Trophoblast cell (in vitro differentiated cells and primary cell): ENCODE data around the gene GRB14.

Experiments
- DNase-seq, 2 donors: peaks; one replicate each; pipeline ENCODE4 v3.0.0-alpha.2; 2016
- H2AFZ ChIP-seq: 2 replicates; pipeline ENCODE4 v1.6.1; 2013; ENCODE audit warnings: low read length, moderate library complexity, mild to moderate bottlenecking; ENCODE audit not compliant: insufficient read depth, poor library complexity
- H2AK5ac ChIP-seq: 2 replicates; pipeline ENCODE4 v1.6.1; 2013; ENCODE audit warnings: mild to moderate bottlenecking, low read length
- H2BK120ac ChIP-seq: 2 replicates; pipeline ENCODE4 v1.6.1; 2013; ENCODE audit warnings: low read length, mild to moderate bottlenecking, moderate library complexity; ENCODE audit not compliant: insufficient read depth, poor library complexity
- H2BK12ac ChIP-seq: 2 replicates; pipeline ENCODE4 v1.6.1; 2013; ENCODE audit warnings: mild to moderate bottlenecking, low read length, moderate library complexity
- H2BK5ac ChIP-seq: 2 replicates; pipeline ENCODE4 v1.6.1; 2013; ENCODE audit warnings: low read length, low read depth, moderate library complexity, mild to moderate bottlenecking; ENCODE audit not compliant: poor library complexity
- H3K14ac ChIP-seq: 2 replicates; pipeline ENCODE4 v1.6.1; 2013; ENCODE audit warnings: mild to moderate bottlenecking, low read length
- H3K18ac ChIP-seq: 2 replicates; pipeline ENCODE4 v1.6.1; 2013; ENCODE audit warnings: mild to moderate bottlenecking, low read length
- H3K23ac ChIP-seq: 2 replicates; pipeline ENCODE4 v1.6.1; 2013; ENCODE audit warnings: low read length
- H3K27ac ChIP-seq: 2 replicates; pipeline ENCODE4 v1.5.1; 2013; ENCODE audit warnings: low read depth, mild to moderate bottlenecking, inconsistent platforms, low read length, moderate library complexity
- H3K27me3 ChIP-seq: 2 replicates; pipeline ENCODE4 v1.6.1; 2013; ENCODE audit warnings: inconsistent platforms, mild to moderate bottlenecking, low read length, moderate library complexity; ENCODE audit not compliant: insufficient read depth
- H3K36me3 ChIP-seq, 2 experiments: 1 replicate in 1 of 2; 2 replicates in 1 of 2; pipeline ENCODE4 v1.6.1; 2013; ENCODE audit warnings: low read length in 2 of 2, mild to moderate bottlenecking in 2 of 2, moderate library complexity in 1 of 2; ENCODE audit not compliant: insufficient read depth in 2 of 2, control insufficient read depth in 1 of 2
- H3K4ac ChIP-seq: 2 replicates; pipeline ENCODE4 v1.6.1; 2013; ENCODE audit warnings: low read depth, mild to moderate bottlenecking, low read length, moderate library complexity
- H3K4me1 ChIP-seq, 2 experiments: 1 replicate in 1 of 2; 2 replicates in 1 of 2; pipeline ENCODE4 v1.6.1; 2013; ENCODE audit warnings: low read length in 2 of 2, mild to moderate bottlenecking in 2 of 2, moderate library complexity in 1 of 2; ENCODE audit not compliant: insufficient read depth in 2 of 2, control insufficient read depth in 1 of 2
- H3K4me2 ChIP-seq: 2 replicates; pipeline ENCODE4 v1.6.1; 2013; ENCODE audit warnings: inconsistent platforms, mild to moderate bottlenecking, low read length, moderate library complexity
- H3K4me3 ChIP-seq: 2 replicates; pipeline ENCODE4 v1.5.1; 2013; ENCODE audit warnings: mild to moderate bottlenecking, low read depth, low read length, inconsistent platforms
- H3K79me1 ChIP-seq: one replicate; pipeline ENCODE4 v1.6.1; 2013; ENCODE audit warnings: low read length
- H3K79me2 ChIP-seq: 2 replicates; pipeline ENCODE4 v1.6.1; 2013; ENCODE audit warnings: low read length, mild to moderate bottlenecking; ENCODE audit not compliant: control insufficient read depth, insufficient read depth, poor library complexity
- H3K9ac ChIP-seq: 2 replicates; pipeline ENCODE4 v1.6.1; 2013; ENCODE audit warnings: mild to moderate bottlenecking, low read length
- H3K9me3 ChIP-seq: 2 replicates; pipeline ENCODE4 v1.6.1; 2013; ENCODE audit warnings: low read depth, mild to moderate bottlenecking, control low read depth, inconsistent platforms, low read length; ENCODE audit not compliant: insufficient read depth
- H4K12ac ChIP-seq: 2 replicates; pipeline ENCODE4 v1.6.1; 2013; ENCODE audit warnings: low read depth, mild to moderate bottlenecking, low read length, moderate library complexity
- H4K8ac ChIP-seq: 2 replicates; pipeline ENCODE4 v1.6.1; 2013; ENCODE audit warnings: low read depth, mild to moderate bottlenecking, low read length, moderate library complexity
- H4K91ac ChIP-seq: one replicate; pipeline ENCODE4 v1.6.1; 2013; ENCODE audit warnings: low read depth, mild to moderate bottlenecking, low read length, moderate library complexity
- WGBS: extraction: QIAGEN DNeasy Blood & Tissue Kit; methylation state at CpG from one replicate; pipeline ENCODE4 v1.1.7; 2013; ENCODE audit warnings: missing lambda C conversion rate; ENCODE audit not compliant: insufficient read length, insufficient coverage; ENCODE audit errors: extremely low coverage; 5-methylcytosine and 5-hydroxymethylcytosine counted together

Gene GRB14

GRCh38 chr2:164545484-164545883, 75.8 kb downstream of the GRB14 start:
- Histone ChIP-seq H3K23ac (no peak overlapping the region), H3K4me2 (no peak overlapping the region), H3K27ac (no peak overlapping the region), H4K8ac (no peak overlapping the region), H3K27me3 (no peaks in the 10 kb centered on the region), H4K12ac (no peak overlapping the region), H2BK5ac (no peak overlapping the region), H3K14ac (no peak overlapping the region), H2AK5ac (no peak overlapping the region), H2BK120ac (no peak overlapping the region), H3K79me1 (no peaks in the 10 kb centered on the region), H3K4me1 (no peaks in the 10 kb centered on the region), H2AFZ (no peak overlapping the region), H3K18ac (no peak overlapping the region), H3K9ac (no peak overlapping the region), H3K4ac (no peak overlapping the region), H3K36me3 (no peaks in the 10 kb centered on the region), H3K4me3 (no peak overlapping the region), H2BK12ac (no peak overlapping the region), H3K79me2 (no peaks in the 10 kb centered on the region), H3K9me3 (peaks cover 1% of the 10 kb centered on the region), H4K91ac (no peak overlapping the region)
- WGBS = no CpG with 5 or more reads among the region's 5 CpGs
- no peak for DNase-seq

DNA sequence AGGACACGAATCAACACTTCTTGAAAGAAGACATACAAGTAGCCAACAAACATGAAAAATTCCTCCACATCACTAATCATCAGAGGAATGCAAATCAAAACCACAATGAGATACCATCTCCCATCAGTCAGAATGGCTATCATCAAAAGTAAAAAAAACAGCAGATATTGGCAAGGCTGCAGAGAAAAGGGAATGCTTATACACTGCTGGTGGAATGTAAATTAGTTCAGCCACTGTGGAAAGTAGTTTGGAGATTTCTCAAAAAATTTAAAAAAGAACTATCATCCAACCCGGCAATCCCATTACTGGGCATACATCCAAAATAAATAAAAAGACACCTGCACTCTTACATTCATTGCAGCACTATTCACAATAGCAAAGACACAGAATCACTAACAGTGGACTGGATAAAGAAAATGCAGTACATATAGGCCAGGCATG, 78.7 kb downstream of the GRB14 start:
- H2AFZ ChIP-seq = no peak overlapping the region
- no peak overlapping the region for H3K4ac ChIP-seq
- no peak overlapping the region for H3K27ac ChIP-seq

GRCh38 chr2:164538240-164538866, 82.9 kb downstream of the GRB14 start:
- H3K18ac ChIP-seq = no peak overlapping the region
- H2BK5ac ChIP-seq = no peak overlapping the region
- no peak overlapping the region for H2BK120ac ChIP-seq
- DNase-seq = peak; percentile 48 to 68
- no peaks in the 10 kb centered on the region for H3K36me3 ChIP-seq
- H4K8ac ChIP-seq = no peak overlapping the region
- H2BK12ac ChIP-seq = no peak overlapping the region
- no peaks in the 10 kb centered on the region for H3K4me1 ChIP-seq
- H3K4me2 ChIP-seq = no peak overlapping the region
- no peaks in the 10 kb centered on the region for H3K79me1 ChIP-seq
- no peaks in the 10 kb centered on the region for H3K27me3 ChIP-seq
- no peak overlapping the region for H2AFZ ChIP-seq
- no peak overlapping the region for H3K27ac ChIP-seq
- no peak overlapping the region for H3K9ac ChIP-seq
- no peak overlapping the region for H3K23ac ChIP-seq
- no peak overlapping the region for H2AK5ac ChIP-seq
- no peaks in the 10 kb centered on the region for H3K79me2 ChIP-seq
- H3K9me3 ChIP-seq = no peaks in the 10 kb centered on the region
- H3K4me3 ChIP-seq = no peak overlapping the region
- no peak overlapping the region for H3K14ac ChIP-seq
- no peak overlapping the region for H4K12ac ChIP-seq
- H3K4ac ChIP-seq = no peak overlapping the region
- no peak overlapping the region for H4K91ac ChIP-seq
- no CpG with 5 or more reads among the region's 3 CpGs for WGBS

More for the DNA sequence above, 78.7 kb downstream of the GRB14 start:
- no peak overlapping the region for H3K4me2 ChIP-seq
- H4K91ac ChIP-seq = no peak overlapping the region
- H3K14ac ChIP-seq = no peak overlapping the region
- H3K79me2 ChIP-seq = no peaks in the 10 kb centered on the region
- no peak overlapping the region for H4K8ac ChIP-seq
- H2BK12ac ChIP-seq = no peak overlapping the region
- H3K9me3 ChIP-seq = peaks cover 1% of the 10 kb centered on the region
- H4K12ac ChIP-seq = no peak overlapping the region
- no peaks in the 10 kb centered on the region for H3K27me3 ChIP-seq
- no peaks in the 10 kb centered on the region for H3K4me1 ChIP-seq
- no peak overlapping the region for H3K18ac ChIP-seq
- no peak overlapping the region for H3K4me3 ChIP-seq
- no peak overlapping the region for H2AK5ac ChIP-seq
- H3K36me3 ChIP-seq = no peaks in the 10 kb centered on the region
- H3K79me1 ChIP-seq = no peaks in the 10 kb centered on the region
- no peak for DNase-seq
- no peak overlapping the region for H3K9ac ChIP-seq
- H3K23ac ChIP-seq = no peak overlapping the region
- WGBS = no CpG with 5 or more reads among the region's 2 CpGs
- no peak overlapping the region for H2BK120ac ChIP-seq
- H2BK5ac ChIP-seq = no peak overlapping the region

GRCh38 chr2:164535280-164536025, 85.8 kb downstream of the GRB14 start:
- Histone ChIP-seq H3K27ac (no peak overlapping the region), H3K18ac (no peak overlapping the region), H2AFZ (no peak overlapping the region), H2AK5ac (no peak overlapping the region), H2BK120ac (no peak overlapping the region), H3K23ac (no peak overlapping the region), H3K9ac (no peak overlapping the region), H3K4me1 (no peaks in the 10 kb centered on the region), H3K79me1 (no peaks in the 10 kb centered on the region), H3K9me3 (no peaks in the 10 kb centered on the region), H2BK5ac (no peak overlapping the region), H3K4me2 (no peak overlapping the region), H3K27me3 (no peaks in the 10 kb centered on the region), H3K4ac (no peak overlapping the region), H4K91ac (no peak overlapping the region), H4K8ac (no peak overlapping the region), H3K4me3 (no peak overlapping the region), H4K12ac (no peak overlapping the region), H3K36me3 (no peaks in the 10 kb centered on the region), H3K14ac (no peak overlapping the region), H2BK12ac (no peak overlapping the region), H3K79me2 (no peaks in the 10 kb centered on the region)
- WGBS = no CpG with 5 or more reads among the region's 5 CpGs
- DNase-seq = no peak
